ENCODE data around the gene TERT.

Gene TERT

DNA sequence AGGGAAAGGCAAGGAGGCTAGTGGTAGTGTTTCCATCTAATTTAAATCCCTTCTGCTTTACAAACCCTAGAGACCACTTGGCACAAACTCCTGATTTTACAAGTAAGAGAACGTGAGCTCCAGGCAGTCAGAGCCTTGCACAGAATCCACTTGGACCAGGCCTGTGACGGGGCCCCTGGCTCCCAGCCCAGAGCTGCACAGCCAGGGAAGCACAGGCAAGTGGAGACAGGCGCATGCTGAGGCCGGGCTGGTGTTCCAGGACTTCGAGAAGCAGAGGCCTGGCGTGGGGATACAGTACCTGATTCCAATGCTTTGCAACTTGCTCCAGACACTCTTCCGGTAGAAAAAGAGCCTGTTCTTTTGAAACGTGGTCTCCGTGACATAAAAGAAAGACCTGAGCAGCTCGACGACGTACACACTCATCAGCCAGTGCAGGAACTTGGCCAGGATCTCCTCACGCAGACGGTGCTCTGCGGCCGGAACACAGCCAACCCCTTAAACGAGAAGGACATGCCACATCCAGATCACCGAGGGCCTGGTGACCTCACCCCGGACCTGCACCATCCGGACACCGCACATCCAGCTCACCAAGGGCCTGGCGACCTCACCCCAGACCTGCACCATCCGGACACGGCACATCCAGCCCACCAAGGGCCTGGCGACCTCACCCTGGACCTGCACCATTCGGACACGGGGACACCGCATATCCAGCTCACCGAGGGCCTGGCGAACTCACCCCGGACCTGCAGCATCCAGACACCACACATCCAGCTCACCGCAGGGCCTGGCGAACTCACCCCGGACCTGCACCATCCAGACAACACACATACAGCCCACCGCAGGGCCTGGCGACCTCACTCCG, 12.5 kb downstream of the TERT start:
- TF ChIP-seq, protein P1, sequence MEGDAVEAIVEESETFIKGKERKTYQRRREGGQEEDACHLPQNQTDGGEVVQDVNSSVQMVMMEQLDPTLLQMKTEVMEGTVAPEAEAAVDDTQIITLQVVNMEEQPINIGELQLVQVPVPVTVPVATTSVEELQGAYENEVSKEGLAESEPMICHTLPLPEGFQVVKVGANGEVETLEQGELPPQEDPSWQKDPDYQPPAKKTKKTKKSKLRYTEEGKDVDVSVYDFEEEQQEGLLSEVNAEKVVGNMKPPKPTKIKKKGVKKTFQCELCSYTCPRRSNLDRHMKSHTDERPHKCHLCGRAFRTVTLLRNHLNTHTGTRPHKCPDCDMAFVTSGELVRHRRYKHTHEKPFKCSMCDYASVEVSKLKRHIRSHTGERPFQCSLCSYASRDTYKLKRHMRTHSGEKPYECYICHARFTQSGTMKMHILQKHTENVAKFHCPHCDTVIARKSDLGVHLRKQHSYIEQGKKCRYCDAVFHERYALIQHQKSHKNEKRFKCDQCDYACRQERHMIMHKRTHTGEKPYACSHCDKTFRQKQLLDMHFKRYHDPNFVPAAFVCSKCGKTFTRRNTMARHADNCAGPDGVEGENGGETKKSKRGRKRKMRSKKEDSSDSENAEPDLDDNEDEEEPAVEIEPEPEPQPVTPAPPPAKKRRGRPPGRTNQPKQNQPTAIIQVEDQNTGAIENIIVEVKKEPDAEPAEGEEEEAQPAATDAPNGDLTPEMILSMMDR (IDR thresholded peaks at IDR 0.05; ENCODE audit: low read depth, low read length), result no peak
- TF ChIP-seq EZH2phosphoT487 (IDR thresholded peaks at IDR 0.05; ENCODE audit: low read depth), result no peak
- no peak overlapping the region for H3K4me2 ChIP-seq (ENCODE audit: low read length)
- H3K9ac ChIP-seq (ENCODE audit: low read length), result no peak overlapping the region
- H3K4me3 ChIP-seq (ENCODE audit: low read length), result no peak overlapping the region
- H3K9me3 ChIP-seq (ENCODE audit: insufficient read depth, low read length), result no peaks in the 10 kb centered on the region
- no peaks in the 10 kb centered on the region for H3K36me3 ChIP-seq (replicated peaks; ENCODE audit: low read depth, low read length)
- no peaks in the 10 kb centered on the region for H3K27me3 ChIP-seq (ENCODE audit: low read depth, low read length)
- H4K20me1 ChIP-seq (ENCODE audit: insufficient read depth, low read length), result no peaks in the 10 kb centered on the region
- H3K79me2 ChIP-seq (ENCODE audit: low read length), result no peaks in the 10 kb centered on the region
- no peak overlapping the region for H2AFZ ChIP-seq (ENCODE audit: low read depth, low read length)
- H3K27ac ChIP-seq (ENCODE audit: low read length), result no peak overlapping the region
- H3K4me1 ChIP-seq (ENCODE audit: low read length), result no peaks in the 10 kb centered on the region

DNA sequence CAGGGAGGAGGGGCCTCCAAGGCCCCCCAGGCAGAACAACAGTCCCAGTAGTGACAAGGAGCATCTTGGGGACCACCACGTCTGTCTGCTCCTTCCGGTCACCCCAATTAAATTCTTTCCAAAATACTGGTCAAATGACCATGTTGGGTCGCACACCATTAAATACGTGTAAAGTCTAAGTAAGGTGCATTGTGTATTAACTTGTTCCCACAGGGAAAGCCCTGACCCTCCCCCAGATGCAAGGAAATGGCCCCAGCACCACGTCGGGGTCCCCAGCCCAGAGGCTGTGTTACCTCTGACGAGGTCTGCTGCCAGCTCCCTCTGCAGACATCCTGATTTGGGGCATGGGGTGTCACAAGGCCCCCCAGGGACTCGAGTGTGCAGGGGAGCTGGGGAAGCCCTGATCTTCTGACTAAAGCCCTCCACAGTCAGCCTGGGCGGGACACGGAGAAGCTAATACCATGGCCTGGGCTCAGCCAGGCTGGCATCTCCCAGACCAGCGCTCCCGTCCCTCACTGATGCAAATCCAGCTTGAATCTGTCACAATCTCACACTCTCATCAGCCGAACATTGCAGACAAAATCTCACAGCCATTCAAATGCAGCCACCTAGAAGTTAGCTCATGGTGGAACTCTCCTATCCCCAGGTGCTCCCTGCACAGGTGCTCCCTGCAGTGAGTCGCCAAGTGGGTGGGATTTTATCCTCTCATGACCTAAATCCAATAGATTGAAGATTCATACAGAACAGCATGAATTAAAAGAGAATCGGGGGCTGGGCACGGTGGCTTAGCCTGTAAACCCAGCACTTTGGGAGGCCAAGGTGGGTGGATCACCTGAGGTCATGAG, 13.6 kb downstream of the TERT start:
- Histone ChIP-seq H3K27ac (ENCODE audit: low read length) (no peak overlapping the region), H3K79me2 (ENCODE audit: low read length) (no peaks in the 10 kb centered on the region), H3K9me3 (ENCODE audit: insufficient read depth, low read length) (no peaks in the 10 kb centered on the region), H3K4me2 (ENCODE audit: low read length) (no peak overlapping the region), H3K4me1 (ENCODE audit: low read length) (no peaks in the 10 kb centered on the region), H3K36me3 (replicated peaks; ENCODE audit: low read depth, low read length) (no peaks in the 10 kb centered on the region), H3K4me3 (ENCODE audit: low read length) (no peak overlapping the region), H3K9ac (ENCODE audit: low read length) (no peak overlapping the region), H2AFZ (ENCODE audit: low read depth, low read length) (no peak overlapping the region), H3K27me3 (ENCODE audit: low read depth, low read length) (no peaks in the 10 kb centered on the region), H4K20me1 (ENCODE audit: insufficient read depth, low read length) (no peaks in the 10 kb centered on the region)
- TF ChIP-seq, protein P1 (IDR thresholded peaks at IDR 0.05; ENCODE audit: low read depth, low read length), result no peak
- TF ChIP-seq EZH2phosphoT487 (IDR thresholded peaks at IDR 0.05; ENCODE audit: low read depth), result no peak

DNA sequence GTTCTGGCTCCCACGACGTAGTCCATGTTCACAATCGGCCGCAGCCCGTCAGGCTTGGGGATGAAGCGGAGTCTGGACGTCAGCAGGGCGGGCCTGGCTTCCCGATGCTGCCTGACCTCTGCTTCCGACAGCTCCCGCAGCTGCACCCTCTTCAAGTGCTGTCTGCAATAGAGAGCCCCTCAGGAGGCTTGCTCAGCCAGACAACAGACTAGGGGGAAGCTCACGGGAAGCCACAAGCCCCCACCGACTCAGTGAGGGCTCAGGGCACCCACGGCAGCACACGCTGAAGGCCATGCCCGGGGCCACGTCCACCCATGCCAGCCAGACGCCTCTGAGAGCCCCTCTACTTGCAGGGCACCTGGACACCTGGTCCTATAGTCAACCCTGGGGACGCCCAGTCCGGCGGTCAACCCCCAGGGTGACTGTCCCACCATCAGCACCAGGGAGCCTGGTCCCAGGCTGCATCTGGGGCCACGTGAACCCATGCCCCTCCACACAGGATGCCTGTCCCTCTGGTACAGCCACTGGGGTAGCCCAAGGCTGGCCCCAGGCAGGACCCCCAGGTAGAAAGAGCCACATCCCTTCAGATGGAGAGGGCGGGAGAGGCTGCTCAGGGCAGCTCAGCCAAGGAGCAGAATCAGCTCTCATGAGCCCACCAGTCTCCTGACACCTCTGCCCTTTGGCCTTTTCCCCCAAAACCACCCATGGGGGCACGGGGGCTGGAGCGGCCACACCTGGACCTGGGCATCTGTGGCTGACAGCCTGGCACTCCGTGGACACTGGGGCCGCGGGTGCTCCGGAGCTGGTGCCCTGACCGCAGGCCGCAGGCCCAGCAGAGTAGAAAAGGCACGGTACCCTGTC, 14.5 kb downstream of the TERT start:
- H3K4me3 ChIP-seq (ENCODE audit: low read length), result no peak overlapping the region
- no peak overlapping the region for H3K4me2 ChIP-seq (ENCODE audit: low read length)
- H3K4me1 ChIP-seq (ENCODE audit: low read length), result no peaks in the 10 kb centered on the region
- H2AFZ ChIP-seq (ENCODE audit: low read depth, low read length), result no peak overlapping the region
- no peaks in the 10 kb centered on the region for H3K27me3 ChIP-seq (ENCODE audit: low read depth, low read length)
- no peaks in the 10 kb centered on the region for H4K20me1 ChIP-seq (ENCODE audit: insufficient read depth, low read length)
- no peaks in the 10 kb centered on the region for H3K36me3 ChIP-seq (replicated peaks; ENCODE audit: low read depth, low read length)
- no peak overlapping the region for H3K9ac ChIP-seq (ENCODE audit: low read length)
- H3K27ac ChIP-seq (ENCODE audit: low read length), result no peak overlapping the region
- no peaks in the 10 kb centered on the region for H3K79me2 ChIP-seq (ENCODE audit: low read length)
- H3K9me3 ChIP-seq (ENCODE audit: insufficient read depth, low read length), result no peaks in the 10 kb centered on the region
- TF ChIP-seq, protein P1 (IDR thresholded peaks at IDR 0.05; ENCODE audit: low read depth, low read length), result no peak
- no peak for TF ChIP-seq EZH2phosphoT487 (IDR thresholded peaks at IDR 0.05; ENCODE audit: low read depth)
